Stimulated activated CD8-positive, alpha-beta memory T cell treated with anti-CD3 and anti-CD28 coated beads, Interleukin-7, amount 100 ng/mL, for 48 hours (primary cell): ENCODE results near the gene EXOC4.
"Not testable (repeated sequence)": the region's sequence is repeated elsewhere in the genome, so short reads cannot be mapped to it uniquely, and the experiment has no call there.

Experiments
- DNase-seq, 2 donors: peaks; one replicate each; pipeline ENCODE4 v3.0.0-alpha.2; 2020; ENCODE audit warnings: low read depth in 1 of 2; ENCODE audit errors: extremely low read depth in 1 of 2

The EXOC4 gene

DNA sequence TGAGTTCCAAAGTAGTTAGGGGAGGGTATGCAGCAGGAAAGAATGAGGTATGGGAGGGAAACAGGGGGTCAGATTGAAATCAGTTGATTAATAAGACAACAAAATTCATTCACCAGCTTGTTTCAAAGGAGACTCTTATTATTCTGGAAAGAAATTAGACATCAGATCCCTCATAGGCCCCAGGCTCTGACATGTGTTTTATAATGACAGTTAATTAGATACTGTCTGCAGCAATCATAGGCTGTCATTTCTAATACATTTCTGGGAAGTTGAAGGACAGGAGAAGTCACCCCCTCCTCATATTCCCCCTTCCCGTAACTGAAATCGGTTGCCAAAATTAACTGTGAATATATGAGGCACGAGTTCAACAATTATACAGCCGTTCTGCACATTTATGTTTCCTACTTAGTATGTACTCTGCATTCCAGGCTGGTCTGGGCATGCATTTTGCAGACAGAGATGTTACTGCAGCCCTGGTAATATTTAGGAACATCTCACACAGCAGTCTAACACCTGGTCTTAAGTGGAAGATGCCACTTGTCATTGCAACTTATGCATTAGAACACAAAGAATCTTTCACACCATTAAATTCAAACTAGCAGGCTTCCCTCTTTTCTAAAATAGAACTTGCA, 519.0 kb downstream of the EXOC4 start:
- no peak for DNase-seq

DNA sequence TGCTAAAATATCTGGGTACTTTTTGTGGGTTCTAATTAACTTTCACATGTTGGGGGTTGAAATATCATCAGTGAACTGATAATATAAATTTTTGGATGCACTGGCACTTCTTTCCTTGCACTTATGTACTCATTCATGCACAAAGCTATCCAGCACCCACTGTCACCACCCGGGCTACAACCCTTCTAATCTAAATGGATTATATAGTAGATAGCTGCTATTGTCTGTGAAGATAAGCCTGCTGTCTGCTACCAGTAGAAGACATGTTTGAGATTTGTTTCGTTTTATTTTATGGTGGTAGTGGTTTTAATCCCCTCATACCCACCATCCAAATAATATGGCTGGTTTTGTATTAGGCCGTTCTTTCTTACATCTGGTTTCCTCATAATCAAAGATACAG, 520.7 kb downstream of the EXOC4 start:
- DNase-seq = no peak

DNA sequence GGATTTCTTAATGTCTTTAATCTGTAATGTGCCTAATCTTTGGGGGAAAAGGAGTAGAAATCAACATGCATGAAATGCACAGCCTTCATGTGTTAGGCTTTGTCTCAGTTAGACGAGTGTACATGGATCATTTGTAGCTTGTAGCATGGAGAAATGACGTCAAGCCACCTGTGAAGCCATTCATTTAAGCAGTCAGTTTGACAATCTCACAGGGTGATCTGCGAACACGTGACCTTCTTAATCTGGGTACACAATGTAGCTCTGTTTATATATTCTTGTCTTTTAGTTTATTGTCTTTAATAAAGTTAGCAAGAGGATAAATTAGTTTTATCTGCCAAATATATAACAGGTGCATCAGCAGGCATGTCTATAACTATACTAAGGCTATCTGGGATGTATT, 522.3 kb downstream of the EXOC4 start:
- DNase-seq = no peak

DNA sequence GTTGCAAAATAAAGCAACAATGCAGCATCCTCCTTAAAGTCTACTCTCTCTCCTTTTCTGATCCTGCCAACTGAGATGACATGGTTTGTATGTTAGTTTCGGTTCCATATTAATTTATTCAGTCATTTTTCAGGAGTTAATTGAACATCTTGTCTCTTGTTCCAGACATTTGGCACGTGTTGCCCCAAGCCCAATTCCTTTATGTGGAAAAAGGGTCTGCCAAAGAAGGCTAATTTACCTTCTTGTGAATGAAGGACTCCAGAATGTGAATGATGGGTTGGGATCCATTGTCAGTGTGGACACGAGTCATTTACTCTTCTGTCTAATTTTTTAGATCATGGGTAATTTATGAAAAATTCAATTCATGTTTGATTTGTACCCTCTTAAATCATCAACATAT, 523.4 kb downstream of the EXOC4 start:
- no peak for DNase-seq

DNA sequence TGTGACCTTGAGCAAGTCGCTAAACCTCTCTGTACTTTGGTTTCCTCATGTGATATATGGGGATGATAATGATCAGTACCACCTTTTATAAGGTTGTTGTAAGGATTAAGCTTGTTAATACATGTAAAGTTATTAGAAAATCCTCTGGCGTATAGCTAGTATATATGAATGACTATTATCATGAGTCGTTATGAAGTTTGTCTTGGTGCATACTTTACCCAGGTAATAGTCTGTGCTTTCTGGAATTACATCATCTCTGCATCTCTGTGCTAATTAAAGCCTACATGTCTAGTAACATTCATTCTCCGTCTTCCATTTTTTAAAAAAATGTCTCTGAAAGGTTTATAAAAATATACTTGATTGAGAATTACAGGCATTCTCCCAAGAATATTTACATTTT, 524.8 kb downstream of the EXOC4 start:
- DNase-seq = no peak

DNA sequence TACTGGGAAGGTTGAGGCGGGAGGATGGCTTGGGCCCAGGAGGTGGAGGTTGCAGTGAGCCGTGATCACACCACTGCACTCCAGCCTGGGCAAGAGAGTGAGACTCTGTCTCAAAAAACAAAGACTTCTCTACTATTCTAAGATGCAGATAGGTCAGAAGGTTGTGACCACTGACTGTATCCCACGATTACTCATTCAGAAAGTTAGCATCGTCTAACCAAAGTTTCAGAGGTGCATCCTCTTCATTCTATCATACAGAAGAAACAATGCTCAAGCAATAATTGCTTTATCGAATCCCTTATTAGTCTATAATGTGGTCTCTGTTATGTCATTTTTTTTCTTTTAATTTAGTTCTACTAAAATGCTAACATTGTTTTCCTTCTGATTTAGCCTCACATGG, 525.6 kb downstream of the EXOC4 start:
- DNase-seq = no peak

DNA sequence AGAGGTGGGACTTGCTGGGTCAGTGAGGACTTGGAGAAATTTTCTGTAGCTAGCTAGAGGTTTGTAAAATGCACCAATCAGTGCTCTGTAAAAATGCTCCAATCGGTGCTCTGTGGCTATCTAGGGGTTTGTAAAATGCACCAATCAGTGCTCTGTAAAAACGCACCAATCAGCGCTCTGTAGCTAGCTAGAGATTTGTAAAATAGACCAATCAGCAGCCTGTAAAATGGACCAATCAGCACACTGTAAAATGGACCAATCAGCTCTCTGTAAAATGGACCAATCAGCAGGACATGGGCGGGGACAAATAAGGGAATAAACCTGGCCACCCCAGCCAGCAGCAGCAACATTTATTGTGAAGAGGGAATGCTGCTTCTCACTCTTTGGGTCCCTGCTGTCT, 526.7 kb downstream of the EXOC4 start:
- not testable (repeated sequence) for DNase-seq

DNA sequence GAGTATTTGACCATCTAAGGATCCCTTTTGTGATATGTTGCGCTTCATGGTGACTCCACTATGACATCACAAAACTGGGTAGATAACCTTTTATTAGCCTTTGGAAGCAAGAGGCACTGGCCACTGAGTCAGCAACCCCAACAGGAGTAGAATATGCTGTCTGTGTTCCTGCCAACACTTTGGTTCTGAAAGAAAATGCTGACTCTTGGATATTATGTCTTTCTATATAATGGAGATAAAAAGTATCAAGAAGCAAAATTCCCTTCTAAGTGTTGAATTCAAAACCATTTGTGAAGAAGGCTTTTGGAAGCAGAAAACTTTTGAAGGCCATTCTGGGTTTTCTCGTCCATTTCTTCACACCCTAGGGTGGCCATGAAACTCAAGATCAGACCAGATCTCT, 528.0 kb downstream of the EXOC4 start:
- no peak for DNase-seq

DNA sequence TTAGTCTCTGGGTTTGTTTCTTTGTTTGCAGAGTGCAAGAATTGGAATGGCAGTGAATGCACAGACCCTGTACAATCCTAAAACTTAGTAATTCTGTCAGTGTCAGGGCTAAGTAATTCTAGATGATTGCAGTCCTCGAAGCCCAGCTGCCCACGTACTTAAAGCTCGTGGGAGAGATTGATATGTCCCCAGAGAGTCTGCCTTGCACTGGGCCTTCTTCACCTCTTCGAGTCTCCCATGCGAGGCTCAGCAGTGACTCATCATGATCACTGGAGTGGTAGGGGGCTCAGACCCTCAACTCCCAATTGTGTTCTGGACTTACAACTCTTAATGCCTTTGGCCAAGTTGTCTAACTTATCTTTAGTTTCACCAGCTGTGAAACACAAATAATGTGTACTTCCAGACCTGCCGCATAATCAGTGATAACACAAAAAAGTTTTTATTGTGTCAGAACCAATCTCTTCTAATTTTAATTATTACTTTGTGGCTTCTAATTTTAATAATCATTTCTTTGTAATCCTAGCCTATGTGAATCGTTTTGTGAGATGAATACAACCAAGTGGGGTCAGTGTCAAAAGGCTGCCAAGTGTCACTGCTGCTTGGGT, 528.7 kb downstream of the EXOC4 start:
- no peak for DNase-seq

DNA sequence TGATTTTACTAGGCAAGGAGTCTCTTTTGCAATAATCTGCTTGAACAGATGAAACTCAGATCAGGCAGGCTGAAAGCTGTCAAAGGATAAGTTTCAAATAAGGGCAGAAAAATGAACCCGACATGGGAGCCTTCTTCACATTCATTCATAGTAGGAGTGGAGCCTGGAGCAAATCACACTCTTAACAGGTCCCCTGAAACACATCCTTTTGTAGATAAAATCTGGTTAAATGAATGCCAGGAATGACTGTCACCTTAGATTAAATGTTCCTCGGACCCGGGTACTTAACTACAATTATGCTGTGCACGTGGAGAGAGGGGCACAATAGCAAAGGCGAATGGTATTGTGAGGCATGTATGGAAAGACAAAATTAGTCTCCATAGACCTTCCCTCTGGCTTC, 529.6 kb downstream of the EXOC4 start:
- DNase-seq = no peak

DNA sequence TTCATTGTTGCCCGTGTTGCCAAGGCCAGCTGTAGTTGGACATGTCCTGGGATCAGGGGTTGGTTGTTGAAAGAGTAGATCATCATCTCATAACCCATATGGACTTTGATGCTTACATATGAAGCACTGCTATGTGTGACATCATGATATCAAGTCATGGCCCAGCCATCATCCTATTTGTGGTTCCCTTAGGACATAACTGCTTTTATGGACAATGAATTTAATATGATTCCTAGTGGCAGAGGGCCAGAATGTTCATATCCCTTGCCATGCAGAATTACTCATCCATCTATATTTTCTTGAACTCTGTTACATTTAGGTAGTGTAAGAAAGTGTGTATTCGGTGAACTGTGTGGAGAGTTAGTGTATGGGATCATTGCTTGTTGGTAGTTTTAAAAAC, 530.4 kb downstream of the EXOC4 start:
- no peak for DNase-seq

DNA sequence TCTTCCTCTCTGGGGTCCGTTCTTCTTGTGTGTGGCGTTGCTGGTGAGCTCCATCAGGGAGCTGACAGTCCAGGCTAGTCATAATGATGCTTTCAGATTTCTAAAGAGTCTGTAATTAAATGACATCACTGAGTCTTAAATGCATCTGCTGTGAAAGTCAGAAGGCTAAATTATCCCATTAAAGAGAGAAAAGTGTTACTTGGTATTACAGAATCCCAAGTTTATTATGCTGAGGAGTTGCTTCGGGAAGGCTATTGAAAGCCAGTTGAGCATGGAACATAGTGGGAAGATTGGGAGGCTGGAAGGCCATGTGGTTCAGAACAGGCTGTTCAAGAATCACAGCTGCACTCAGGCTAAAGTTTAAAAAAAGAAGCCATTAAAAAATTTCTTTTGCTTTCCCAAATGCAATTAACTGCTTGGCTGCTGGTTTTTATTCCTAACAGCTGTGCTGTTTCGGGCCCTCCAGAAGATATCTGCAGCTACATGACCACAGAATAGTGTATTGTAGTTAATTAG, 531.7 kb downstream of the EXOC4 start:
- DNase-seq = no peak

DNA sequence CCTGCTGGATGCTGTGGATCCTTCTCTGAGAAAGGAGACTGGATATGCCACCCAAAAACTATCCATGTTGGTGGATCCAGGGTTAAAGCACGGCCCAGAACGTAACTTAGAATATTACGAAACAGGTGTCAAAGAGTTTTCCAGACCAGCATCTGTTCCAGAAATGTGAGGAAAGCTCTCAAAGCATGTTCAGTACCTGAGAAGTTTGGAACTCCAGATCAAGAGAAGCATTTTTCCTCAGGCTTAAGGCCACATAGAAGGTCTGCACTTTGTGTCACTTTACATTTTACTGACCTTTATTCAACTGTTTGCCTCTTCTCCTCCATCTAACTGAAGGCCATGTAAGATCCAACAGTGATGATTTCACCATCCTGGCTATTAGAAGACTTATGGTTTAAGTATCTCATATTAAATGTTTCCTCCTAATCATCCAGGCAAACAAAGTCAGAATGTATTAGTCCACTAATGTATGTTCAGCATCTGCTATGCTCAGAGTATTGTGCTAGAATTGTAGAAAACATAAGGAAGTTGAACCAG, 533.6 kb downstream of the EXOC4 start:
- DNase-seq = no peak

DNA sequence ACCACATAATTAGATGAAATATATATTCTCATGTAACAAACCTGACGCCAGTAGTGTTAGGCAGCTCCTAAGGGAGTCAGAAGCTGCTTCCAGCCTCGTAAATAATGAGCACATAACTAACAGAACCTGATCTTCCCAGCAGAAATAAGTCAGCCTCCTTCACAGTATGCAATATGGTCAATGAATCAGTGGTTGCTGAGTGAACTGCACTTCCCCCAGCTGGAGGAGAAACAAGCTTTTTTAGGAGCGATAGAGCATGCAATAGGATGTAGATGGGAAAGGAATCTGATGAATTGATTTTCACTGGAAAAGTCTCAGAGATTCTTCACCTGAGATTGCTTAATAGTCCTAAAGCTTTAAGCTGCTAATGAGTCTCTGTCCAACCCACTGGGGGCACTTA, 537.1 kb downstream of the EXOC4 start:
- no peak for DNase-seq

DNA sequence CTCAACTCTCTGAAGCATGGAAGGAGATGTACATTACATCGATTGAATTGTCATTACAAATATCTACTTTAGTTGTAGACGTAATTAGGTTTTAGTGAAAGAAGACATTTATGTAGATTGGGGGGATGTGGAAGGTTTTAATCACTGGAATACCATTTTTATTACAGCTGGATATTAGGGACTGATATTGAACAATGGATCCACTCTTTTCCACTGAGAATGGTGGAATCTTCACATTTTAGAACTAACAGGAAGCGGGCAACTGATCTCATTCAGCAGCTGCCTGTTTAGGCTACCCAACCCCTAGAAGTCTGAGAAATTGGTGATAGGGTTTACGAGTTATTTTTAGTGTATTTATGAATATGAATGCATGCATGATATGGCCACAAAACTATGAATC, 538.0 kb downstream of the EXOC4 start:
- no peak for DNase-seq

DNA sequence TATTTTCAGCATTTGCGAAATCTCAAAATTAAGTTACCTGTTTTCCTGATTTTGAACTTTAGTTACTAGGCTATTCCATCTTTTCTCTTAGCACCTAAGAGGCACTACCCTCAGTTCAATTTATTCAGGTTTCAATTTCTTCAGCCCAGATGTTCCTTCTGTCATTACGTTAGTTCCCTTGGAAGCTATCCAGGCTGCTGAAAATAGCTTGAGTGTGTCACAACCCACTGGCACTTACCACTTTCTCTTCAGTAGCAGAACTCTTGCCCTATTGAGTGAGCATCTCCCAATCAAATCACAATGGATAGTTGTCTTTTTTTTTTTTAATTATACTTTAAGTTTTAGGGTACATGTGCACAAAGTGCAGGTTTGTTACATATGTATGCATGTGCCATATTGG, 541.6 kb downstream of the EXOC4 start:
- DNase-seq = no peak

DNA sequence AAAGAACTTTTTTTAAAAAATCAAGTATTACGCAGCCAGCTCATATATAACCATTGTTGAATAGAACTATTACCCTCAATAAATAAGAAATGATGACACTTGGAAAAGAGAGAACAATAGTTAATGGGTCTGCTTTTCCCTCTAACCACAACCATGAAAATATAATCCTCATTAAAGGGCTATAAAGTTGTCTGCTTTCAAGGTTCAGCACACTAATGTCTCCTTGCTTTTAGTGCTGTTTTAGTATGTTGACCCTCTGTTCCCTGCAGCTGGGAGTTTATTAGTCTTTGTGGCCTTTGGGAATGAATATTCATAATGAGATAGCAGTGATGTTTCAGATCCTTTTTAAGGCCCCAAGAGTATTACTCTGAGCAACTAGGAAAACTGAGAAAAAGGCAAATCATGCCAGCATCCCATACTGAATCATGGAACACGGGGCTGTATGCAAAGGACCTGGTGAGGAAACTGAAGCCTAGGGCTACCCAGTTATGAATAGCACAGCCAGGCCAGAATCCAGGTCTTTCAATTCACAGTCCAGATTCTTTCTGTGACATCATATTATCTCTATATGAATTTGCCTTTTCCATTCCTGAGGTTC, 542.3 kb downstream of the EXOC4 start:
- no peak for DNase-seq

DNA sequence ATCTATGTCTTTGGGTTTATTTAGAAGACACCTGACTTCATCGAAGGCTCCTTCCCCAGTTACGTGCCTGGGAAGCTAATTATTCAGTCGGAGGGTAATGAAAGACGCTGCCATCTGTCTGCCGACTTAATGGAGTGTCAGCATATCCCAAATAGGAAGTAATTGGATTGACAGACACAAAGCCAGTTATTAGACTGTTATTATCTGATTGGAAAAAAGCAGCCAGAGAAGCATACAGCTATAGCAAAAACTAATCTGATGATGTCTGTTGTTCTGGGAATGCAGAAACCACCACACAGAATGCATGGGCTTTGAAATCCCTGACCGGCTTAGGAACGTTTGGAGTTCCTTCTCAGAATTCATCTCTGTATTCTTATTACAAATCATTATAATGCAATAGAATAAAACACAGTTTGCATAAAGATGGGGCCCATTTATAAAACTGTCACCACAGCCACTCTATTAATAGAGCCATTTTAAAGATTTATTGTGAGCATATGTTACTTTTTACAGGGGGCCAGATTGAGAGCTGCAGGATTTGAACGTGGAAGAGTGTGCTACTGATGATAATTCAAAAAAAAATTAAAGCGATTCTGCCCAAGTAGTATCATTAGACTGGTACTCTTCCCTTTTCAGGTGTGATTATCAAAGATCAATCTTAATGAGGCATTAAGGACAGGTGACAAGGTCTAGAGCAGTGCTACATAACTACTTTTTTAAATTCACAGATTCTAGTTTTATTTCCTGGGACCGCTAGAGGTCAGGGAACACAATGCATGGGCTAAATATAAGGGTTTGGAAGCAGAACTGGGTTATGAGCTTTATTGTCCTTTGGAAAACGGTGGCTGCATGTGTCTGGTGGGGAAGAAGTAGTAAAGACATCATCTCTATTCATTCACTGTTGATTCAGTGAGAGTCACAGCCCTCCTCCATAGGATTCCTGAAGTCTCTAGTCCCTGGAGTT, 544.2 kb downstream of the EXOC4 start:
- DNase-seq = no peak

DNA sequence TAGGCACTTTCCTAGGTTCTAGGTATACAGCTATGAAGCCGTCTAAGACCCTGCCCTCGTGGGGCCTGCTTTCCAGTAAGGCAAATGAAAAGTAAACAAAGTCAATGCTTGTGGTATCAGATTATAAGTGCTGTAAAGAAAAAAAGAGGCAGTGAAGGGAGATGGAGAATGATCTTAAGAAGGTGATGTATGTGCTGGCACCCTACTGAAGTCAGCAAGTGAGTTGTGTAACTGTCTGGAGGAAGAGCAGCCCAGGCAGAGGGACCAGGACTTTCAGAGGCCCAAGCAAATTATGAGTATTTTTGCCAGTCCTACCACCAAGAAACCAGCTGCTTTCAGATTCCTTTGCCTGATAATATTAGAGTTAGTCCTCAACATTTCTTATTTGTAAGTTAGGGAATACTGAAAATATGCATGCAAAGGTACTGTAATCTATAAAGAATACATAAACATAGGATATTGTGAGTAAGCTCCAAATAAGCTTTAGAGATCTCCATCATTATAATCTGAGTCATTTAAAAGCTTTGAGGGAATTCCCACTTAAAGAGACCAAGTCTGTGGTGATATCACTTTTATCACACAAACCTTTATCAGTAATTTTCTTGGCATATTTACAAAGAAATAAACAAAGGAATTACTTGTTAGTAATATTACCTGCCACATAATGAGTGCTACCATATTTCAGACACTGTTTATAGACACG, 545.1 kb downstream of the EXOC4 start:
- DNase-seq = no peak

DNA sequence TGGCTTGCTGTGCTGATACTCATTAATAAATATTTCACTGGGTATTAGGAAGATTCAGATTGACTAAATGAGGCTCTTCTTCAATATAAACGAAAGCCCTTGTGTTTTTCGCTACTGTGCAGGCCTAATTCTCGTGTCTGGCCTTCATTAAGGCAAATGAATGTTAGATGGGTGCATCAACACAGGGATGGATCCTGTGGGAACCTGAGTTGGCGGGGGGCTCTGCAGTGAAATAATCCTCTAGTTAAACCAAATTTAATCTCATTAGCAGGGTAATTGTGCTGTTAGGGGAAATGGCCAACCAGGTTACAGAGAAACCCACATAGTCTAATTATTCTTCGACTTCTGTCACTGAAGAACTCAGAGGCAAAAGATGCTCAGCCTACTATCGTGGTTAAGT, 548.5 kb downstream of the EXOC4 start:
- DNase-seq = no peak

DNA sequence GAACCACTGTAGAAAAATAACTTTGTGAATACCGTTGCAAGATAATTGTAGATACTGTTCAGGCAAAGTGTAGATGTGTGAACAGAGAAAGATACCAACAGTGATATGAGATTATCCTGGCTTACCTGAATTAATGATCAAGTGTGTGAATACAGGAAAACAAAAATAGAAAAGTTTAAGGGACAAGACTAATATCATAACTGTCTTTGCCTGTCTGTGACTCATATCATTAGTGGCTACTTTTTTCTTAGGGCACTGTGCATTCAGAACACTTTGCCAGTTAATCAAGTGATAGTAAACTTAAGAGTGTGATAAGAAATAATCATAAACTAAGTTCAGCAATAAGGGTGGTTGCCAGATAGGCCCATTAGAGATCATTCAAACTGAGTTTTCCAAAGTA, 551.2 kb downstream of the EXOC4 start:
- no peak for DNase-seq
